GM19463 (cell line): ENCODE data around the gene MCTP1.
"Not testable (repeated sequence)": the region's sequence is repeated elsewhere in the genome, so short reads cannot be mapped to it uniquely, and the experiment has no call there.

Source experiments
- ATAC-seq: cut with Tn5 transposase; IDR thresholded peaks from one replicate; pipeline ENCODE4 v1.9.1; 2021; ENCODE audit warnings: mild to moderate bottlenecking, moderate library complexity; ENCODE audit not compliant: unreplicated experiment

The MCTP1 gene

DNA sequence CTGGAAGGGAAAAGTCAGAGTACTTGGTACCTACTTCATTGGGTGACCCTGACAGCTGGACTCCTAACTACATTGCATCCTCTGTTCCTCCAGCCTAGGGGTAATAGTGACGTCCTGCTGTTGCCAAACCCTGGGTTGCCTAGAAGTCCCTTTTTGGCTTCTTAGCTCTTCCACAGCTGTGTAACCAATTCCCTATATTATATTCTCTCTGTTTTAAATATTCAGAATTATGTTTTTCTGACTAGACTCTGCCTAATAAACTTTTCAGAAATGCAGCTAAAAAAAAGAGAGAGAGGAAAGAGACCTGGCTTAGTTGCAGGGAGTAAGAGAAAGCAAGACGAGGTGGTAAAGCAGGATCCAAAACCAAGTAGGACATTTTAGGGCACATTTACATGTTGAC is 28.4 kb downstream of the MCTP1 start:
- no peak for ATAC-seq

DNA sequence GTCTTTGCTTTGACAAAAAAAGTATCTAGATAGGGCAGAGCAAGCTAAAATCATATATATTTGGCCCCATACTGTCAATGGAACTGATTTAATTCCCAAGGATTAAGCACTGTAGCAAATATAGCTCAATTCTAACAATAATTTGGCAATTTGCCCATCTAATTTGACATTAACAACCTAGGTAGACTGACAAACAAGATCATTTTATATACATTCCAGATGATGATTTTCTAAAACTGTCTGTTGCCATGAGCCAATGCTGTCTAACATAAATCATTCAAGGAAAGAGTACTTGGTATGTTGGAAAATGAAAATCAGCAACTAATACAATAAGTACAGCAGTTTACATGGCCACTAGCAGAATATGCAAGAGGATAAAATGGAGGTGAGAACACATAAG is 32.1 kb downstream of the MCTP1 start:
- no peak for ATAC-seq

DNA sequence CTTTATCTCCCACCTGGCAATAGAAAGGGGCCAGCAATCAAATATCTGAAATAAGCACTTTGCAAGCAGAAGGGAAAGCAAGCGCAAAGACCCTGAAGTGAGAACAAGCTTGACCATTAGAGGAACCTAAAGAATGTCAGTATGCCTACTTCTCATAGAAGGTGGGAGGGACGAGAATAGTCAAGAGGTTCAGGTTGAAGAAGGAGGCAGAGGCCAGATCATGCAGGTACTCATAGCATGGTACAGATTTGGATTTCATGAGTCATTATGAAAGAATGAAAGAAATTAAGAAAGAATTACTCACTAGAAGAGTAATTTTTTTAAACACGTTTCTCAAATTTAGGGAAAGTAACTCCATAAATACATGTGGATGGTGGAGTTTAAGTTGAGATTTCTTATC is 33.7 kb downstream of the MCTP1 start:
- ATAC-seq, result no peak

DNA sequence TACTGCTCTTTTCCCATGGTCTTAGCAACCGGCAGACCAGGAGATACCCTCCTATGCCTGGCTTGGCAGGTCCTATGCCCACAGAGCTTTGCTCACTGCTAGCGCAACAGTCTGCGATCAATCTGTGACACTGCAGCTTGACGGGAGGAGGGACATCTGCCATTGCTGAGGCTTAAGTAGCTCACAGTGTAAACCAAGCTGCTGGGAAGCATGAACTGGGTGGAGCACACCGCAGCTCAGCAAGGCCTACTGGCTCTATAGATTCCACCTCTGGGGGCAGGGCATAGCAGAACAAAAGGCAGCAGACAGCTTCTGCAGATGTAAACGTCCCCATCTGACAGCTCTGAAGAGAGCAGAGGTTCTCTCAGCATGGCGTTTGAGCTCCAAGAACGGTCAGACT is 40.4 kb downstream of the MCTP1 start:
- no peak for ATAC-seq

DNA sequence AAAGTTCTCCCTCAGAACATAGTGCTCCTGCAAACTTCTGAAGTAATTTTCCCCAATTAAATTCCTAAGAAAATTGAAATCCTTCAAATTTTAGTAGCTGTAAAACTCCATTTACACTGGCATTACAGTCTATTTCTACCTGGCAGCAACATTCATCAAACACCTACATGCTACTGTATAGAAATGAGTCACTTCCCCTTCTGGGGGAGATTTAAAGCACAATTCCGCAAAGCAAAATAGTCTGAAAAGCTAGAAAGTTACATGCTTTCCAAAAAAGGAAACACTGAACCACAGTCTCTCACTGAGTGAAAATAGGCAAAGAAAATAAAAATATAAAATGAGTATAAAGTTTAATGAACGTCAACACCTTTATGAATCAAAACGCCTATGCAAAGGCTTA is 43.3 kb downstream of the MCTP1 start:
- peak; percentile 92 for ATAC-seq

DNA sequence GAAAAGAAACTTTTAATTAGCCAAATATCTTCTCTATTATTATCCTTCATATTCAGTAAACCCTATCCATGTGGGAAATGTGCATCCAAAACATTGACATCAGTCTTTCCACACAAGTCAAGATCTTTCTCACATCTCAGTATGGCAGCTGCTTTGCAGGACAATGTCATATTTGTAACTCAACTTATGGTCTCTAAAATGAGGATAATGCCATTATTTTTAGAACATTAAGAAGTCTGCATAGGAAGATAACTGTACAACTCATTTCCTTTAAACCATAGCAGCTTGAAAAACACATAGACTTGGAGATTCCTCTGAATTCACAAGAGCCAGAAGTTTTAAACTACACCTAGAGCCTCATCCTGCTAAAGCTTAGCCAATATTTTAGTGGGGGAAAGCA is 43.7 kb downstream of the MCTP1 start:
- ATAC-seq, result no peak

DNA sequence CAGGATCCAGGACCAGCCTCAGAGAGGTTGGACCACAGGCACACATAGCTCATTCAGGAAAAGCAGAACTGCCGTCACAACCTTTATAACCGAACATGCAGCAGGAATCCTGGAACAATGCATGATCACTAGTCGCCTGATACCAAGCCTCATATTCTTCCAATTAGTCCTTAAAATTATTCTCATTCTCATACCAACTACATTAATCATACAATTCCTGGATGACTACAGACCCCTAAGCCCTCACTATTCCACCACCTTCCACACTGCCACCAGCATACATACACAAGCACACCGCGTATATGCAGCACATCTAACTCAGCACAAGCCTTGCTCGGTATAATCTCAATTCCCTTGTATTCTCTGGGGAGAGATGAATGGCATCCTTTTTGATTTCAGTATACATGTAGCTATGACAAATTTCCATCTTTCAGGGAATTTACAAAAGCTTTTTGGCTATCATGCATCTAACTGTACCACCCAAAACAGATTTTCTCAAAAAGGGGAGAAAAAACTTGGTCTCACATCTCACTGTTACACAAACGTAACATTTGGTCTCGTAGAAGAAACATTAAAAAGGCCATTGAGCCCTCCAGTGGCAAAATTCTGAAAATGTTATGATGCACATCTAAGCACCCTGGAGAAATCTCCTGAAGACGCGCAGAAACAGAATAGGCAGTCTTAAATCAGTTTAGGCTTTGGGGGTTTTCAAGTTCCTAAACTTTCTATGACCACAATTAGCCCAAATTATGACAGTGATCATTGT is 46.2 kb downstream of the MCTP1 start:
- no peak for ATAC-seq

DNA sequence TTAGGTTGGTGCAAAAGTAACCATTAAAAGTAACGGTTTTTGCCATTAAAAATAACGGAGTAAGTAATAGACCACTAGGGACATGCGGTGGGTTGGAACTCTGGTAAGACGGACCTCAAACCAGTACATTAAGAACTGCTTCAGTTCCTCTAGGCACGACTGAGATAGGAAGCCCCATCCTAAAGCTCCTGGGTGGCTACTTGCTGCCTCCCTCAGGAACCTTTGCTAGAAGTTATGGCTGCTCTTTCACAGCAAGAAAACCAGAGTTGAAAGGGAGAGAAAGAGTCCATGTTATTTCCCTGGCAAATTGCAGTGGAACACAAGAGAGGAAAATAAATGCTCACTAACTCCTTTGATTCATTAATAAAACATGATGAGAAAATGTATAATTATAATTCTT is 47.6 kb downstream of the MCTP1 start:
- ATAC-seq, result no peak

DNA sequence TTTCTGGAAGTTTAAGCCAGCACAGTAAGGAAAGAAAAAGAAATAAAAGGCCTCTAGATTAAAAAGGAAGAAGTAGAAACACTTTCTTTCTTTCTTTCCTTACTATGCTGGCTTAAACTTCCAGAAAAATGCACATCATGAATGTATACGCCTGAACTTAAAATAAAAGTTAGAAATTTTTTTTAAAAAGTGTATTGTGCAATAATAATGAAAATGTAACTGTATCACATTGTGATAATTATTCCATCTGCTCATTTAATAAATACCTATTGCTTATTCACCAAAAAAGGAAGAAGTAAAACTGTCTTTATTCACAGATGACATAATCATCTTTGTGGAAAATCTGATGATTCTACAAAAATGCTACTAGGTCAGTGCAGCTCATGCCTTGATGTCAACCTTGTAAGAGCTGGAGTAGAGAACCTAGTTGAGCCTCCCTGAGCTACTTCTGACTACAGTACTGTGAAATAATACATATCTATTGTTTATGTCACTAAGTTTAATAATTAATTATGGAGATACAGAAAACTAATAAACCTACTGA is 49.4 kb downstream of the MCTP1 start:
- ATAC-seq, result no peak

DNA sequence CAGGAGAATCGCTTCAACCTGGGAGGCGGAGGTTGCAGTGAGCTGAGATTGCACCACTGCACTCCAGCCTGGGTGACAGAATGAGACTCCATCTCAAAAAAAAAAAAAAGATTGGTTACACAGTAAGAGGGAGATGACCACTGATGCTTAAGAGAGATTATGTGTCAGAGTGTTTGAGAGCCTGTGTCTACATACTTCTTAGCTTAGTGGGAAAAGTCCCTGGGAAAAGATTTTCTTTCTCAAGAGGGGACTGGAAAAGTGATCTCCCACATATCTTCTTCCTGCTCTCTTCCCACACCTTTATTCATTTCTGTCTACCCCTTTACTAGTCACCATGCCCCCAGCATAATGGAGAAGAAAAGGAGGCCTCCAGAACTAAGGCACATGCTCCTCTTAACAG is 55.2 kb downstream of the MCTP1 start:
- no peak for ATAC-seq

DNA sequence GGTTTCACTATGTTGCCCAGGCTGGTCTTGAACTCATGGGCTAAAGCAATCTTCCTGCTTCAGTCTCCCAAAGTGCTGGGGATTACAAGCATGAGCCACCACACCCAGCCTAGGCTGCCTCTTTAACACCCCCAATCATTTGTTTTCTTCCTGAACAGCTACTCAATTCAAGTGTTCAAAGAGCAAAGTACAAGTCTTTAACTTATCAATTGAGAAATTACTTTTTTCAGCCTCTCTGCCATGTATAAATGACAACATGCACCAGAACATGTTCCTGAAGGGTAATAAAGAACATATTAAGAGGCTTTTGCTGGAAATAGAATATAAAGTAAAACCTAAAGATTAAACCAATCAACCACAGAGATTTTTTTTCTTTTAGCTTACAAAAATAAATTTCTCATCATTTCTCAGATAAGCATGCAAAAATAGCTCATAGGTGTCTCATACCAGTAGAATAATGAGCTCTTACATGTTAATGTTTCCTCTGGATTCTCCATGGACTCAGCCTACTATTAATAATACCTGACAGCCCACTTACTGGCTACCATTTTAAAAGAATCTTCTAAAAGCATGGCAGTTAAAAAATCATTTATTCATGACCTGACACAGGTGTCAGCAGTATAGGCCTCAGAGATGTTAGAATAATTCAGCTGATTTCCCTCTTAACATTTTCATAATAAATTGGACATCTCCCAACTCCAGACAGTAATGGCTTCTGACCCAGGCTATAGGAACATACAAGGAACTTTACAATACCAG is 60.0 kb downstream of the MCTP1 start:
- ATAC-seq, result no peak

DNA sequence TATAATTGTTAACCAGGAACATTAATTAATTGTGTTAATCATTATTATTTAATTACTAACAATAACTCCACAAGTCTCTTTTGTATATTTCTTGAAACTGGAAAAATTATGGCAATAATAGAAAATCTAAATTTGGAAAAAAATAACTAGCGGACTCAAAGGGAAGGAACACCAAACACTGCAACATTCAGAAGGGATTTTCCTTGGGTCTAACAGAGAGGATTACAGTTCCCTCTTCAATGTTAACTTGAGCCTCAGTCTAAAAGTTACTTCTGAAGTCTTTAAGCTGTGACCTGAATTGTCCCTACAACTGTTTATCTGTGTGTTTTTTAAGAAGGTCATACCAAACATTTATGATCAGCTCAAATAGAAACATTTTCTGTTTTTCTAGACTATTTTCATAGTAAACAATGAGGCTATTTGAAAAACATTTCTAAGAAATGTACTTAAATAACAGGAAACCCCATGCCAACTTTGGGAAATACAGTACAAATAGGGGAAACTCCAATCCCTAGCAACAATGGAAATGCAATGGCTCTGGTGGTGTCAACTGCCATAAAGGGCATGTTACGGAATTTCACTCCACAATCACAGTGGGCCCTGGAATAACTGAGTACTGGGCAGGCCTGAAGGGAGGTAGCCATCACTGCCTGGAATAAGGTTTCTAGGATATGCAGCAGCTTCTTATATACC is 61.2 kb downstream of the MCTP1 start:
- no peak for ATAC-seq

DNA sequence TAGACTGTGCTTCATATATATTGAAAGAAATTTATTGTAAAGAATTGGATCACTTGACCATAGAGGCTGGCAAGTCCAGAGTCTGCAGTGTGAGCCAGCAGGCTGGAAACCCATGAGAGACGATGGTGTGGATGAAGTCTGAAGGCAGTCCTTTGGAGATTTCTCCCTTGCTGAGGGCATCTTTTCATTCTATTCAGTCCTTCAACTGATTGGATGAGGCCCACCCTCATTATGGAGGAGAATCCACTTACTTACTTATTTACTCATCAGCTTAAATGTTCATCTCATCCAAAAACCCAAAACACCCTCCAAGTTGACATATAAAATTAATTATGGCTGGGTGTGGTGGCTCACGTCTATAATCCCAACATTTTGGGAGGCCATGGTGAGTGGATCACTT is 62.1 kb downstream of the MCTP1 start:
- no peak for ATAC-seq

DNA sequence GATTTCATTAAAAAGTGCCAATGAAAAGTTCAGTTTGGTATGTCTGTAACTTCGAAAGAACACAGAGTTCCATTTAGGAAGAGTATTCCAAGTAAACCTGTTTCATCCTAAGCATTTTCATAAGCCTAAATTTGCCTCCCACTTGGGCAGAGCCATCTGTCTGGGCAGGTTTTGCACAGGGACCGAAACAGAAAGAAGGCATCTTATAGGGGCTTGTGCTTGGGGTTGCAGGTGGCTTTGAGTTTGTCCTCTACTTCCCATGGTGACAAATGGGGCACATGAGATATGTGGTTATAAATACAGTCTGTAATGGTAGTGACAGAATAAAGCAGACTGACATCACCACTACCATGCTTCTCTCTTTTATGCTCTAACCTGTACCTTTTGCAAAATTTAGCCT is 63.7 kb downstream of the MCTP1 start:
- no peak for ATAC-seq

DNA sequence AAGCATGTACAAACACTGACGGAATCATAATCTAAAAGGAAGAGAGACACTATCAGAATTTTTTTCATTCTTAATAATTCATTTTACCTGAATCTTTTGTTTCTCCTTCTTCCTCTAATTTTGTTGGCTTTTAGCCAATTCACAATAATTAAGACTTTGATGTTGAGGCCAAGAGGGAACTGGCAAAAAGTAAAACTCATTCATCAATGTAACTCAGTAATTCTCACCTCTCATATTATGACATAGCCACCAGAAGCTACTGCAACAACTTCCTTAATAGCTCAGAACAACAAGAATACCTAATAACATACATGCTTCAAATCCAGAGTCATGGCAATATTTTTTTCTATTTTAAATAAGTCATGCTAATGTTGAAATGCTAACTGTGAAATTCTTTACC is 64.5 kb downstream of the MCTP1 start:
- no peak for ATAC-seq

DNA sequence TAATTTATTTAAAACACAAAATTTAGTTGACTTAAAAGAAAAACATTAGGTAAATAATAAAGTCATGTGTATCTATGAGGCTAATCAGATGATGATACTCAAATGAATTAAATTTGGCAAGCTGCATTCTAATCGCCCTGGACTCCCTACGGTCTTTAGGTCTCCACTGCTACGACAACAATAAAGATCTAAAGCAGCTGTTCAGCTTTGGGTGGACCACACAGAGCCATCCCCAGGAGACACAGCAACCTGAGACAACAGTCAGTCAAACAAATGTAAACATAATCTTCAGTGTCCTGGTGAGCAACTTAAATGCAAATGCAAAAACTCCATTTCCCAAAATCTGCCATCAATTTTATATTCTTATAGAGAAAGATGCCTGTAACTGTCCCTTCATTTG is 65.5 kb downstream of the MCTP1 start:
- no peak for ATAC-seq

DNA sequence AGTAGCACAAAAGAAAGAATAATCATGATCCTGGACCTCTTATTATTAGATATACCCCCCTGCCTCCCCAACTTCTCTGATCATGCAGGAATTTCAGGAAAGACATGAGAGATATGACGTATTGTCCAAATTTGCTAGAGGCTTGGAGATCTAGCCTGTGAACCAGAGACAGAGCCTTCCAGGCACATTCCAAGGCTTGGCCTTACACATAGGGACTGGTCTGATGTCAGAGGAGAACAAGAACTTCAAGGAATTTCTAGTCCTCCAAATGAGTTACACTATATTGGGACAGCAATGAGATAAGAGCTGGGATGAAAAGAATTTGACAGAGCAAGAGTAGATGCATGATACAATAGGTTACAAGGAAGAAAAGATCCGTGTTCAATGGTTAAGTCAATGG is 67.0 kb downstream of the MCTP1 start:
- no peak for ATAC-seq

DNA sequence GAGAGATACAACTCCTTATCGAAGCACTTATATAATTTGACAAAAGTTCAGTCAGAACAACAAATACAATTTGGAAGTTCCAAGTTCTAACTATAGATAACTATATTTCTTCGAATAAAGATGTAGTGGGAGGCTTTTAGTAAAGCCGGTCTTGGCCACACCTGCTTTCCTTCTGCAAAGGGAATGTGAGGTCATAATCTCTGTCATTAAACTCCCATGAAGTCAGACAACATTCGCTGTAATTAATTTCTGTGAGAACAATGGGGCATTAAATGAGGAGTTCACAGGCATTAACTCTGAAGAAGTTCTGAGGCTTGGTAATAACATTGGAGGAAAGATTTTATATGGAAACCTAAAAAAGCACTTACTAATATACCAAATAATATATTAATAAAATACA is 67.5 kb downstream of the MCTP1 start:
- ATAC-seq, result no peak

DNA sequence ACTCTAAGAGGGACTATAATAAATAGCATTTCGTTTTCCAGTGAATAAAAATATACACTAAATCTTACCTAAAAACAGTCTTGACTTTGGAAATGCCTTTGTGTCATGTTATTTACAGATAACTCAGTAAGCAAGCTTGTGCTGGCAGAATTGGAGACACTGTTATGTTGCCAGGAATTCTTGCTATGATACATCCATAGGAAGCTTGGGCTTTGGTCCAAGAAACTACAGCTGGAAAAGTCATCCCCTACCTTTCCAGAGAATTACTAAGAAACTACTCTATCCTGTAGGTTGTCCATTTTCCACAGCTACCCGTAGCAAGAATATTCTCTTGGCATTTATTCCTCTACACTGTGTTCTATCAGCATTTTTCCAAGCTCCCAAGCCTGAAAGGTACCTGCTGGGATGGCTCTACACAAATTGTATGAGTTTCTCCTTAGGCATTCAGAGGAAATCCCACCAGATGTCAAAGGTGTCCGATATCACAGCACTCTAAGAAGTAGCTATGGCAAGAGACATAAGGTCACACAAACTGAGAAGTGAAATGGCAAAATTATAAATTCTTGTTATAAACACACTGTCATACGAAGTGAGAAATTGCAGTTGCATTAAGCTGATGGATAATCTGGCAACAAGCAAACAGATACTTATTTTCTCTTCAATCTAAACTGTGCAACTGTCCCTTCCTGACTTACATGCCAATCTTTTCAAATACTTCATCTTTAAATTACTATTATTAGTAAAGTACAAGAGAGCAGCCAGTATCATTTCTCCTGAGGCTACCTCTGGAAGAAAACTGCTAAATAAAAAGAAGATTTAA is 68.5 kb downstream of the MCTP1 start:
- ATAC-seq, result no peak

DNA sequence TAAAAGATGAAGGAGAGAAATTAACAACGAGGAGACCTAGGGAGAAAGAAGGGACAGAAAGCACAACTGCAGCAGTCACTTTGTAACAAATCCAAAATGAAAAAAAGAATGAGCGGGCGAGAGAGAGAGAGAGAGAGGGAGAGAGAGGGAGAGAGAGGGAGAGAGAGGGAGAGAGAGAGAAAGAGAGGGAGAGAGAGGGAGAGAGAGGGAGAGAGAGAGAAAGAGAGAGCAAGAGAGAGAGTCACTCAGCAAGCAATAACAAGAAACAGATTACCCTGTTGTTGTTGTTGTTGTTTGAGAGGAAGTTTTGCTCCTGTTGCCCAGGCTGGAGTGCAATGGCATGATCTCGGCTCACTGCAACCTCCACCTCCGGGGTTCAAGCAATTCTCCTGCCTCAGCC is 77.1 kb downstream of the MCTP1 start:
- ATAC-seq, result not testable (repeated sequence)

DNA sequence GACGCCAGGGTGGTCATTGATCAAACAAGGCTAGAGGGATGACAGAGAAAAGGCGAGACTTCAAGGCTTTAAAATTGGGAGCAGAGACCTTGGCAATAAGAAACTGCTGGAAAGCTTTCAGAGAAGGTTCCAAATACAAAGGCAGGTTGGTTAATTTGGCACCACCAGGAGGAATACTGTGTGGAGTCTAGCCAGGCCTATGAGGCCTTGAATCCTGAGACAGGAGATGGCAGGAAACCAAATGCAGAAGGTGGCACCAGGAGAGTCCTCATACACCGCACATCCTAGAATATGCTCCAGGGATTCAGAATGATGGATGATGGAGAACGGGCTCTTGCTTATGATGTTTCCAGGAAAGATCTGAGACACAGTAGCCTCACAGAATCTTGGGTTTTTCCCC is 90.0 kb downstream of the MCTP1 start:
- ATAC-seq, result no peak
